Measurements from ENCODE around the gene PCDH15. TPM values are rescaled to one million over a fixed set of nuclear protein-coding genes. Genes with fewer than 3 reads are reported as not detected.
"Not testable (repeated sequence)": the region's sequence is repeated elsewhere in the genome, so short reads cannot be mapped to it uniquely, and the experiment has no call there.

Gene PCDH15
- total RNA-seq, 1 experiment from 2014 or later = 0.61 TPM

DNA sequence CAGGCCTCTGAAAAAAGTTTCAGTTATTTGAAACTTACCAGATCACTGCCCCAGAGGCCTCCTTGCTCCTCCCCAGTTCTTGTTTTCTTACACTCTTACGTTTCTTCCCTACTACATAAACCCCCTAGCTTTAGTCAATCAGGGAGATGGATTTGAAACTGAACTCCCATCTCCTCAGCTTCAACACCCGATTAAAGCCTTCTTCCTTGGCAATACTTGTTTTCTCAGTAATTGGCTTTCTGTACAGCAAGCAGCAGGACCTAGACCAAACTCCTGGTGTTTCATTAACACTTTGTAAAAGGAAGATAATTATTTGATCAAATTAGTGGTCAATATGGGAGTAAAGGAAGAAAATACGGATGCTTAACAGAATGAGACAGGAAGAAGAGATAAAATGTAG is 870.4 kb downstream of the PCDH15 start:
- Mint-ChIP-seq H3K36me3 (ENCODE audit: insufficient read depth in 1 of 3, low read depth in 3 of 3) (peaks cover 0 to 16% (median 6%) of the 10 kb centered on the region in 3 experiments; a peak in 6 of 7 replicates), H3K9me3 (peaks cover 2 to 14% of the 10 kb centered on the region in 2 experiments), H3K27me3 (ENCODE audit: low read depth) (no peaks in the 10 kb centered on the region), H3K4me1 (peaks cover 9% of the 10 kb centered on the region in 2 experiments), H3K27ac (no peak overlapping the region), H3K4me3 (no peak overlapping the region)
- Histone ChIP-seq H2BK120ac (ENCODE audit: low read depth, low read length, poor library complexity, severe bottlenecking) (no peak overlapping the region), H3K14ac (ENCODE audit: insufficient read depth, low read length) (no peak overlapping the region), H4K20me1 (ENCODE audit: control insufficient read depth, insufficient read depth, insufficient read length) (no peaks in the 10 kb centered on the region), H3K79me2 (ENCODE audit: insufficient read depth, low read length) (no peaks in the 10 kb centered on the region), H3K23ac (ENCODE audit: insufficient read length, low read depth, low read length) (no peak overlapping the region), H3K23me2 (ENCODE audit: insufficient read length, low read depth, low read length, poor library complexity, severe bottlenecking) (no peaks in the 10 kb centered on the region), H4K91ac (ENCODE audit: insufficient read length, low read depth, low read length) (no peak overlapping the region), H4K5ac (ENCODE audit: insufficient read length, low read depth, low read length) (no peak overlapping the region), H2BK5ac (ENCODE audit: insufficient read length, low read length) (no peak overlapping the region), H4K8ac (replicated peaks; ENCODE audit: insufficient read length, low read depth, low read length) (no peak overlapping the region), H3T11ph (ENCODE audit: low read length) (no peak overlapping the region), H3K9me3 (ENCODE audit: control insufficient read depth, low read depth, low read length) (no peaks in the 10 kb centered on the region), H3K4me2 (ENCODE audit: insufficient read depth, insufficient read length, low read length) (no peak overlapping the region), H2AFZ (ENCODE audit: low read length) (no peak overlapping the region), H3K27me3 (ENCODE audit: insufficient read depth, low read length) (no peaks in the 10 kb centered on the region), H3K79me1 (ENCODE audit: insufficient read depth, low read depth, low read length, poor library complexity, severe bottlenecking) (no peaks in the 10 kb centered on the region), H2AK5ac (ENCODE audit: insufficient read length, low read length) (no peak overlapping the region), H3K9ac (ENCODE audit: extremely low read depth, insufficient read length, low read length) (no peak overlapping the region), H2BK15ac (ENCODE audit: low read depth, low read length) (no peak overlapping the region), H3K4me1 (ENCODE audit: insufficient read depth, low read length) (no peaks in the 10 kb centered on the region), H3K27ac (ENCODE audit: insufficient read length, low read depth, low read length) (no peak overlapping the region), H3K4ac (ENCODE audit: low read depth, low read length) (no peak overlapping the region), H2BK20ac (ENCODE audit: low read depth, low read length, poor library complexity, severe bottlenecking) (no peak overlapping the region), H3K56ac (ENCODE audit: insufficient read length, low read depth, low read length) (no peak overlapping the region), H2BK12ac (ENCODE audit: insufficient read length, low read depth, low read length) (no peak overlapping the region), H3K18ac (ENCODE audit: insufficient read length, low read depth, low read length) (no peak overlapping the region)
- no peak for DNase-seq
- TF ChIP-seq, protein P1, sequence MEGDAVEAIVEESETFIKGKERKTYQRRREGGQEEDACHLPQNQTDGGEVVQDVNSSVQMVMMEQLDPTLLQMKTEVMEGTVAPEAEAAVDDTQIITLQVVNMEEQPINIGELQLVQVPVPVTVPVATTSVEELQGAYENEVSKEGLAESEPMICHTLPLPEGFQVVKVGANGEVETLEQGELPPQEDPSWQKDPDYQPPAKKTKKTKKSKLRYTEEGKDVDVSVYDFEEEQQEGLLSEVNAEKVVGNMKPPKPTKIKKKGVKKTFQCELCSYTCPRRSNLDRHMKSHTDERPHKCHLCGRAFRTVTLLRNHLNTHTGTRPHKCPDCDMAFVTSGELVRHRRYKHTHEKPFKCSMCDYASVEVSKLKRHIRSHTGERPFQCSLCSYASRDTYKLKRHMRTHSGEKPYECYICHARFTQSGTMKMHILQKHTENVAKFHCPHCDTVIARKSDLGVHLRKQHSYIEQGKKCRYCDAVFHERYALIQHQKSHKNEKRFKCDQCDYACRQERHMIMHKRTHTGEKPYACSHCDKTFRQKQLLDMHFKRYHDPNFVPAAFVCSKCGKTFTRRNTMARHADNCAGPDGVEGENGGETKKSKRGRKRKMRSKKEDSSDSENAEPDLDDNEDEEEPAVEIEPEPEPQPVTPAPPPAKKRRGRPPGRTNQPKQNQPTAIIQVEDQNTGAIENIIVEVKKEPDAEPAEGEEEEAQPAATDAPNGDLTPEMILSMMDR (conservative IDR thresholded peaks at IDR 0.05) = no peak
- WGBS (ENCODE audit: extremely low coverage, insufficient read length, low lambda C conversion rate) = no CpG with 5 or more reads among the region's 3 CpGs

DNA sequence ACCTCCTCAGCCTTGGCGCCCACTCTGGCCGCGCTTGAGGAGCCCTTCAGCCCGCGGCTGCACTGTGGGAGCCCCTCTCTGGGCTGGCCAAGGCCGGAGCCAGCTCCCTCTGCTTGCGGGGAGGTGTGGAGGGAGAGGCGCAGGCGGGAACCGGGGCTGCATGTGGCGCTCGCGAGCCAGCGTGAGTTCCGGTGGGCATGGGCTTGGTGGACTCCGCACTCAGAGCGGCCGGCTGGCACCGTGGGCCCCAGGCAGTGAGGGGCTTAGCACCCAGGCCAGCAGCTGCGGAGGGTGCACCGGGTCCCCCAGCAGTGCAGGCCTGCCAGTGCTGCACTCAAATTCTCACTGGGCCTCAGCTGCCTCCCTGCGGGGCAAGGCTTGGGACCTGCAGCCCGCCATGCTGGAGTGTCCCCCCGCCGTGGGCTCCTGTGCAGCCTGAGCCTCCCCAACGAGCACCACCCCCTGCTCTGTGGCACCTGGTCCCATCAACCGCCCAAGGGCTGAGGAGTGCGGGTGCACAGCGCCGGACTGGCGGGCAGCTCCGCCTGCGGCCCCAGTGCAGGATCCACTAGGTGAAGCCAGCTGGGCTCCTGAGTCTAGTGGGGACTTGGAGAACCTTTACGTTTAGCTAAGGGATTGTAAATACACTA is 876.9 kb downstream of the PCDH15 start:
- H4K20me1 ChIP-seq (ENCODE audit: control insufficient read depth, insufficient read depth, insufficient read length); H3K23me2 ChIP-seq (ENCODE audit: insufficient read length, low read depth, low read length, poor library complexity, severe bottlenecking); H4K5ac ChIP-seq (ENCODE audit: insufficient read length, low read depth, low read length); H3T11ph ChIP-seq (ENCODE audit: low read length); H3K4me2 ChIP-seq (ENCODE audit: insufficient read depth, insufficient read length, low read length); H2BK5ac ChIP-seq (ENCODE audit: insufficient read length, low read length); H3K27ac ChIP-seq (ENCODE audit: insufficient read length, low read depth, low read length); H3K18ac ChIP-seq (ENCODE audit: insufficient read length, low read depth, low read length); H2BK15ac ChIP-seq (ENCODE audit: low read depth, low read length); H4K8ac ChIP-seq (replicated peaks; ENCODE audit: insufficient read length, low read depth, low read length); H3K9me3 ChIP-seq (ENCODE audit: control insufficient read depth, low read depth, low read length); H3K4ac ChIP-seq (ENCODE audit: low read depth, low read length); H3K79me2 ChIP-seq (ENCODE audit: insufficient read depth, low read length); H3K27me3 Mint-ChIP-seq (ENCODE audit: low read depth); H3K56ac ChIP-seq (ENCODE audit: insufficient read length, low read depth, low read length); H3K4me3 Mint-ChIP-seq; H3K27me3 ChIP-seq (ENCODE audit: insufficient read depth, low read length); H2BK120ac ChIP-seq (ENCODE audit: low read depth, low read length, poor library complexity, severe bottlenecking); H4K91ac ChIP-seq (ENCODE audit: insufficient read length, low read depth, low read length); H3K14ac ChIP-seq (ENCODE audit: insufficient read depth, low read length); H3K27ac Mint-ChIP-seq; DNase-seq; H3K4me1 ChIP-seq (ENCODE audit: insufficient read depth, low read length); H3K9ac ChIP-seq (ENCODE audit: extremely low read depth, insufficient read length, low read length); H2BK20ac ChIP-seq (ENCODE audit: low read depth, low read length, poor library complexity, severe bottlenecking); H3K79me1 ChIP-seq (ENCODE audit: insufficient read depth, low read depth, low read length, poor library complexity, severe bottlenecking); H3K23ac ChIP-seq (ENCODE audit: insufficient read length, low read depth, low read length); H2BK12ac ChIP-seq (ENCODE audit: insufficient read length, low read depth, low read length); H2AFZ ChIP-seq (ENCODE audit: low read length); H2AK5ac ChIP-seq (ENCODE audit: insufficient read length, low read length): not testable (repeated sequence)
- peaks cover 11 to 14% of the 10 kb centered on the region in 2 experiments for H3K4me1 Mint-ChIP-seq
- H3K36me3 Mint-ChIP-seq (ENCODE audit: insufficient read depth in 1 of 3, low read depth in 3 of 3) = peaks cover 14 to 29% (median 20%) of the 10 kb centered on the region in 3 experiments
- WGBS (ENCODE audit: extremely low coverage, insufficient read length, low lambda C conversion rate) = no CpG with 5 or more reads among the region's 34 CpGs
- H3K9me3 Mint-ChIP-seq = peaks cover 24 to 25% of the 10 kb centered on the region in 2 experiments

Data from H9 (cell line).